GM23248 (cell line): ENCODE results near the gene PRR36.

Source experiments
- EZH2 ChIP-seq: fragments of 200-600 bp; sonication (generic); IDR thresholded peaks from 2 replicates; pipeline ENCODE4 v1.6.1; 2018; ENCODE audit warnings: antibody characterized with exemption, mild to moderate bottlenecking; ENCODE audit not compliant: insufficient read depth, poor library complexity, severe bottlenecking
- EZH2phosphoT487 ChIP-seq: fragments of 200-600 bp; sonication (generic); IDR thresholded peaks from 2 replicates; pipeline ENCODE4 v1.6.1; 2018; ENCODE audit warnings: antibody characterized with exemption, moderate library complexity, mild to moderate bottlenecking, low read depth; ENCODE audit not compliant: insufficient read depth

DNA sequence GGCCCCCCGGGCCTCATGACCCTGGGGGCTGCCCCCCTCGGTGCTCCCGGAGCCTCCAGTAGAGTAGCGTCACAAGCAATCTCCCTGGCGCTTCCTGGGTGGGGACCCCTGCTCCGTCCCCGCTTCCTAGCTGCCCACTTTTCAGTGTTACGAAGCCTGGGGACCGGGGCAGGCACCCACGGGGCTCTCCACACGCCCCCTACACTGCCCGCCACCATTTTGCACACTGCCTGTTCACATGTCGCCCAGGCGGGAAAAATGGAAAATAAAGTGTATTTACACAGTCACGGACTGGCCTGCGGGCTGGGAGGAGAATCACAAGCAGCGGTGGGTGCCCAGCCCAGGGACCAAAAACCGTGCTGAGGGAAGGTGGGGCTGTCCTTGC lies 9.5 kb downstream of the PRR36 start:
- no peak for TF ChIP-seq EZH2
- no peak for TF ChIP-seq EZH2phosphoT487
